Measurements from ENCODE around the gene UTS2B.

The UTS2B gene

DNA sequence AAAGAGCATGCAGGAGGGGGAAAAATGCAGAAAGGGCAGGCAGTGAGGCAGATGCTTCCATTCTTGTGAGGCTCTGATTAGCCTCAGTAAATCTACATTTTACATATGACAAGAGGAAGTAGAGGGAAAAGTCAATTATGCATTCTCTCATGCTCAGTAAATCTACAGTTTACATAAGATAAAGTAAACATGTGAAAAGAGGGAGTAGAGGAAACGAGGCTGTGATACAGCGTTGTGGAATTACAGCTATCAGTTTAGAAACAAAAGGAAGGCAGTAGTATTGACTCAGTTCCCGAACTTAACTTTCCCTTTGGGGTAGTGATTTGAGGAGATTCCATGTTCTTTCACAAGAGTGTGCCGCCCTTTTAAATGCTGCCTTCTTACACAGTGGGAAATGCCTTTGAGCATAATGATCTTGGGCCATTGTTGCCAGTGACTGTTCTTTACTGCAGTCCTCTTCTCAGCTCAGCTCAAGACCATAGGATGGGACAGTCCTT lies 92.0 kb downstream of the UTS2B start:
- no peak for DNase-seq (ENCODE audit: low read depth)

DNA sequence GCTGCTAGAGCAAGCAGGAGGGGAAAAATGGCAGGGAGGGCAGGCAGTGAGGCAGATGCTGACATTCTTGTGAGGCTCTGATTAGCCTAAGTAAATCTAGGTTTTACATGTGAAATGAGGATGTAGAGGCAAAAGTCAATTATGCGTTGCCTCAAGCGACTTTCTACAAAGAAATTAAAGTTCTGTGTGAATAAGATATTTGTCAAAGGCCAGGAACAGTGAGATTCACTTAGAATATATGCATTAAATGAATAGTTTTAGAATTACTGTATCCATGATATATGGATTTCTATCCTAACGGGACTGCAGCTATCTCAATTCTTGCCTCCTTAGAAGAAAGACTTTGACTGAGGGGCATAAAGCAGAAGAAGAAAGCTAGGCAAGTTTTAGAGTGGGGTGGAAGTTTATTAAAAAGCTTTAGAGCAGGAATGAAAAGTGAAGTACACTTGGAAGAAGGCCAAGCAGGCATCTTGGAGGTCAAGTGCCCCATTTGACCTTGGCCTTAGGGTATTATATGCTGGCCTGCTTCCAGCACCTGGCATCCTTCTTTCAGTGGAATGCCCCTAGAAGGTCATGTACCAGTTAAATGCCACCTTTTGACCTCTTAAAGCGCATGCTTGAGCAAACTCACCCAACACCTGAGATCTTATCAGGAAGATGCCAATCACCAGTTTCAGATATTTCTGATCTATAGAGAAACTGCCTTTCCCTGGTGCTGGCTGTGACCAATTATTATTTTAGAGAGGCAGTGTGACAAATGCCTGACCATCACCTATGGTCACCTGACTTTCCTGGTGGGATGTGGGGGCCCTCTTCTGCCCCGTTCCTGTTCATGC lies 93.1 kb downstream of the UTS2B start:
- no peak for DNase-seq (ENCODE audit: low read depth)

DNA sequence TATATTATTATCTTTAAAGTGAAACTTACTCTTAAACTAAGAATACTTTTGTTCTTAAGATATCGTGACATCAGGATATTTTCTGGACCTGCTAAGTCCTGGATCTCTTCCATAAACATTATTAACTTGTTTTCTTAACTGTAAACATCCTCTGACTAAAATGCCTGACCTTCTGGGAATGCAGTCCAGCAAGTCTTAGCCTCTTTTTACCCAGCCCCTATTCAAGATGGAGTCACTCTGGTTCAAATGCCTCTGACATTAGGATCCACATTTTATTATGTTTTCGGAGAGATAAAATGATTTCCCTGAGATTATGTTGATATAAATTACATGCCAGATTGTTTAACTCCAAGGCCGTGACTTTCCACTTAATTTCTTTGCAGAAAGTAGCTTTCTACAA lies 93.7 kb downstream of the UTS2B start:
- DNase-seq (ENCODE audit: low read depth) = no peak

DNA sequence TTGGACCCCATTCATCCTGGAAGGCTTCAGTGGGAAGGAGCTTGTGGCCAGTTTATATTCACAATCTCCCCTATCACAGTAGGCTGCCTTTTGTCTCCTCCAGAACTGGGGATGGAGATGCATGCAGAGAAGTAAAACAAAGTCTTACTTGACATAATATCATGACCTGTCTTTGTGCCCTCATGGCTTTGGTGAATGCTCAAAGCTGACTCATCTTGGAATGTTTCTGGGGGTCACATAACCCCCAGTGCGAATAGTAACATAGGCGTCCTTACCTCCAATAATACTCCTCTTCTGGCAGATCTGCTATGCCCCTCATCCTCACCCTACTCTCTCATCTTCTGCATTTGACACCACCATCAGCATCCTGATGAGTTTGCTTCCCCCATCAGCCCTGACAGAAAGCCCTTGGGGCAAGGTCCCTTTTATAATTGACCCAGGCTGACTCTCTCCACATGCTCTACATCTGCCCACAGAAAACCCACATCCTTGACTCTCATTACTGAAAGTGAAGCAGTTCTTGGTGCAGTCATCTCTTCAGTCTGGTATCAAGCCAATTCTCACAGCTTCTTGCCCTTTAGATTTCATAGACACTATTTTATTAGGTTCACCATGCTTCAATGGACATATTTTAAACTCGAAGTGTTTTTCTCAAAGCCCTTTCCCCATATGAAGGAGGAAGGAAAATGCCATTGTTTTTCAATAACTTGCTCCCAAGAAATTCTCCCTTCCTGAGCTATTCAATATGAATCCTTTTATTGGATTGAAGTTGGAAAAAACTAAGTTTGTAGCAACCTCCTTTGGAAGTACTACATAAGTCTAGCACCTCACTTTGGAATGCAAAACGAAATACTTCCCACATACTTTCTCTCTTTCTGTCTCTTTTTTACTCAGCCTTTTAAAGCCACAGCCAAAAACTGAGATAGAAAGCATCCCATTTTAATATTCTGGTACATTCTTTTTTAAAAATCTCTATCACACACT lies 94.7 kb downstream of the UTS2B start:
- no peak for DNase-seq (ENCODE audit: low read depth)

DNA sequence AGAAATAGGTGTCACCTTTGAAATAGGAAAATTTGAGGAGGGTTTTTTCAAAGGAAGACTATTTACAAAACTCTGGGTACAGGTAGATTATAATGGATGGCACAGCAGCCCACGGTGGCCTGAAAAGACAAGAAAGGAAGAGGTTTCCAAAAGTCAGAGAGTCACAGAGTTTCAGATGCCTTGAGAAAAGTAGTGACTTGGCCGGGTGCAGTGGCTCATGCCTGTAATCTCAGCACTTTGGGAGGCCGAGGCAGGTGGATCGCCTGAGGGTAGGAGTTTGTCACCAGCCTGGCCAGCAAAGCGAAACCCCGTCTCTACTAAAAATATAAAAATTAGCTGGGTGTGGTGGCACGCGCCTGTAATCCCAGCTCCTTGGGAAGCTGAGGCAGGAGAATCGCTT lies 96.1 kb downstream of the UTS2B start:
- no peak for DNase-seq (ENCODE audit: low read depth)

DNA sequence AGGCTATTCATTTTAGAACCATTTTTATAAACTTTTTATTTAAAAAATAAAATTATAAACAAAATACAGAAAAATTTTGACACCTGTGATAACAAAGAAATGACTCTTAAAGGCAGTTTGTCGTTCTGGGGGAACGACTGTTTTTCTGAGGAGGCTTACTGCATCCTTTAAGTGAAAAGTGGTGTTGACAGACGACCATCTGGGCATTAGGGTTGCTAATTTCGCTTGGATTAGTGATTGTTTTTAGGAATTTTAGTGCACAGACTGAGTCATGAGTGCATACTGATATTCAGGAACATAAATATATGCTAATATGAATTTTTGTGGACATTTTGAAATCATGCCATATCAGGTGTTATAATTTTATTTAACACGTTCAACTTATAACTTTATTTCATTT lies 102.8 kb downstream of the UTS2B start:
- DNase-seq (ENCODE audit: low read depth) = no peak

DNA sequence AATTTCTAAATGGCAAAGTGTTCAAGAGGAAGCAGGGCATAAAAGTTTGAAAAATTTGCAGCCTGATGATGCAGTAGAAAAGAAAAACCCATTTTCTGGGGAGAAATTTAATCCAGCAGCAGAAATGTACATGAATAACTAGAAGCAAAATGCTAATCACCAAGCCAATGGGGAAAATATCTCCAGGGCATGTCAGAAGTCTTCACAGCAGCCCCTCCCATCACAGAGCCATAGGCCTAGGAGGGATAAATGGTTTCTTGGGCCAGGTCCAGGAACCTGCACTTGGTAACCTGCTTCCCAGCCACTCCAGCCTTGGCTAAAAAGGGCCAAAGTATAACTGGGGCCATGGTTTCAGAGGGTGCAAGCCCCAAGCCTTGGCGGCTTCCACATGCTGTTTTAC lies 108.7 kb downstream of the UTS2B start:
- no peak for DNase-seq (ENCODE audit: low read depth)

DNA sequence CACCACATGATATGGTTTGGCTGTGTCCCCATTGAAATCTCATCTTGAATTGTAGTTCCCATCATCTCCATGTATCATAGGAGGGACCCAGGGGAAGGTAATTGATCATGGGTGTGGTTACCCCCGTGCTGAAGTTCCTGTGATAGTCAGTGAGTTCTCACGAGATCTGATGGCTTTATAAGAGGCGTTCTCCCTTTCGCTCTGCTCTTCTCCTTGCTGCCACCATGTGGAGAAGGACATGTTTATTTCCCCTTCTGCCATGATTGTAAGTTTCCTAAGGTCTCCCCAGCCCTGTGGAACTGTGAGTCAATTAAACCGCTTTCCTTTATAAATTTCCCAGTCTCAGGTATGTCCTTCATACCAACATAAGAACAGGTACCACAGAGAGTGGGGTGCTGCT lies 109.4 kb downstream of the UTS2B start:
- DNase-seq (ENCODE audit: low read depth) = no peak

DNA sequence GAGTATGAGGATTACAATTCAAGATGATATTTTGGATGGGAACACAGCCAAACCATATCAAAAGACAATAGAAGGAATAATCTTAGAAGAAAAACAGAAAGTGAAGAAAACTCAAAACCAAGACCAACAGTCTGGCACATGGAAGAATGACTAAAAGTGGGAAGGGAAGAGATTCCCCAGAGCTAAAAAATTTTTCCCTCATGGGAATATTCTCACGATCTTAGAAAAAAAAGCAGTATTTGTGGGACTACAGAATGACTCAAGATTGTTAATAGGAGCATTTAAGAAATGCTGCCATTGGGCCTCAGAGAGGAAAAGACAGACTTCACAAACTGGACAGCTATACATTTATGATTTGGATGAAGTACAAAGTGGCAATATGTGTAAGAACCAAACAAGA lies 113.0 kb downstream of the UTS2B start:
- no peak for DNase-seq (ENCODE audit: low read depth)

Measured in T-helper 22 cell (primary cell).